ENCODE data around the gene GIGYF2. TPM values are rescaled to one million over a fixed set of nuclear protein-coding genes. Genes with fewer than 3 reads are reported as not detected.
"Not testable (repeated sequence)": the region's sequence is repeated elsewhere in the genome, so short reads cannot be mapped to it uniquely, and the experiment has no call there.

The GIGYF2 gene
- total RNA-seq, 1 experiment from 2014 or later, result 32.9 TPM

GRCh38 chr2:232815569-232815968 lies 118.4 kb downstream of the GIGYF2 start:
- no peak for DNase-seq
- H3K9me3 ChIP-seq, result no peaks in the 10 kb centered on the region
- no peak overlapping the region for H3K4me3 ChIP-seq

DNA sequence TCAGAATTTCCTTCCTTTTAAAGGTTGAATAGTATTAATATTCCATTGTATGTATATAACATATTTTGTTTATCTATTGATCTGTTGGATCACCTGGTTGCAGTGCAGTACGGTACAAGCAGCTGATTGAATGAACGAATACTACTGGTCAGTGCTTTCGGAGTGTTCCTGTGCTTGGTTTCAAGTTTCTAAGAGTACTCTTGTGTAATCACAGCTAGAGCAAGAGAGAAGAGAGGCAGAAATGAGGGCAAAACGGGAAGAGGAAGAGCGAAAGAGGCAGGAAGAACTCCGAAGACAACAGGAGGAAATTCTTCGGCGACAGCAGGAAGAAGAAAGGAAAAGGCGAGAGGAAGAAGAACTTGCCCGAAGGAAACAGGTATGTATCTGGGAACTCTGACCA lies 119.5 kb downstream of the GIGYF2 start:
- H3K36me3 ChIP-seq, result peaks cover 75% of the 10 kb centered on the region

More at GRCh38 chr2:232815569-232815968, 118.4 kb downstream of the GIGYF2 start:
- peaks cover 78% of the 10 kb centered on the region for H3K36me3 ChIP-seq
- H3K27me3 ChIP-seq, result no peaks in the 10 kb centered on the region

DNA sequence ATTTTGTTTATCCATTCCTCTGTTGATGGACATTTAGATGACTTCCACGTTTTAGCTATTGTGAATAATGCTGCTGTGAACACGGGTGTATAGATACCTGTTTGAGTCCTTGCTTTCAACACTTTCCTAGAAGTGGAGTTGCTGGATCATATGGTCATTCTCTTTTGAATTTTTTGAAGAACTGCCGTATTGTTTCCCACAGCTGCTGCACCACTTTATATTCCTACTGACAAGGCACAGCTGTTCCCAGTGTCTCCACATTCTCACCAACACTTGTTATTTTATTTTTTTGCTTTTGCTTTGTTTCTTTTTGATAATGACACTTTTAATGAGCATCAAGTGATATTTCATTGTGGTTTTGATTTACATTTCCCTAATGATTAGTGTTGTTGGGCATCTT lies 120.6 kb downstream of the GIGYF2 start:
- H3K36me3 ChIP-seq, result peaks cover 74% of the 10 kb centered on the region
- DNase-seq, result no peak
- no peaks in the 10 kb centered on the region for H3K27me3 ChIP-seq
- no peaks in the 10 kb centered on the region for H3K9me3 ChIP-seq
- no peak overlapping the region for H3K4me3 ChIP-seq

More for the DNA sequence above, 119.5 kb downstream of the GIGYF2 start:
- no peaks in the 10 kb centered on the region for H3K9me3 ChIP-seq
- H3K27me3 ChIP-seq, result no peaks in the 10 kb centered on the region
- no peak overlapping the region for H3K4me3 ChIP-seq
- DNase-seq, result no peak

GRCh38 chr2:232829988-232830387 lies 132.9 kb downstream of the GIGYF2 start:
- H3K36me3 ChIP-seq, result peaks cover 73% of the 10 kb centered on the region
- no peaks in the 10 kb centered on the region for H3K27me3 ChIP-seq
- DNase-seq, result no peak

GRCh38 chr2:232831496-232831895 lies 134.4 kb downstream of the GIGYF2 start:
- H3K4me3 ChIP-seq, result no peak overlapping the region
- peaks cover 63% of the 10 kb centered on the region for H3K36me3 ChIP-seq
- H3K9me3 ChIP-seq, result no peaks in the 10 kb centered on the region
- no peak for DNase-seq
- no peaks in the 10 kb centered on the region for H3K27me3 ChIP-seq

More at GRCh38 chr2:232829988-232830387, 132.9 kb downstream of the GIGYF2 start:
- H3K4me3 ChIP-seq, result no peak overlapping the region
- H3K9me3 ChIP-seq, result no peaks in the 10 kb centered on the region

GRCh38 chr2:232833830-232834229 lies 136.7 kb downstream of the GIGYF2 start:
- H3K27me3 ChIP-seq, result no peaks in the 10 kb centered on the region

DNA sequence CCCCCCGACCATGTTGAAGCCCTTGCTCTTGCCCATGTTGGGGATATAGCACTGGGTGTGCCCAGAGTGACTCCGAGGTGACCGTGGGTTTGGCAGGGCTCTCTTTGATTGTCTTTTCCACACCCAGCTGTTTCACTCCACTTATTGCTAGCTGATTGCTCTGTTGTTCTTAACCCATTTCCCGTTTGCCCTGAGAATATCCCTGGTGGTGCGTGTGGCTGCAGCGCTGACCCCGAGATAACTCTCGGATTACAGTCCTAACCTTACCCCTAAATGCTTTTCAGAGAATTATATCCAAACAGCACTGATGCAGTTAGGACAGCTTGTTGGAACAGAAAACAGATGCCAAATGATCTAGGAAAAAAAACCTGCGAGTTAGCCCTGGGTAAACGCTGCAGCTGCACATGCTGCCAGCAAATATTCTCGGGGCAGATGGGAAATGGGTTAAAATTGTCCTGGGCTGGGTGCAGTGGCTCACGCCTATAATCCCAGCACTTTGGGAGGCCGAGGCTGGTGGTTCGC lies 138.6 kb downstream of the GIGYF2 start:
- peak; percentile 47 for DNase-seq
- no peaks in the 10 kb centered on the region for H3K9me3 ChIP-seq
- H3K4me3 ChIP-seq, result no peak overlapping the region
- H3K36me3 ChIP-seq, result peaks cover 71% of the 10 kb centered on the region
- no peaks in the 10 kb centered on the region for H3K27me3 ChIP-seq

More at GRCh38 chr2:232833830-232834229, 136.7 kb downstream of the GIGYF2 start:
- no peak overlapping the region for H3K4me3 ChIP-seq
- DNase-seq, result no peak
- no peaks in the 10 kb centered on the region for H3K9me3 ChIP-seq
- H3K36me3 ChIP-seq, result peaks cover 63% of the 10 kb centered on the region

- Histone ChIP-seq H3K9me3 (no peaks in the 10 kb centered on the region), H3K27me3 (no peaks in the 10 kb centered on the region), H3K36me3 (peaks cover 63% of the 10 kb centered on the region), H3K4me3 (no peak overlapping the region)
- DNase-seq, result no peak
Measured at GRCh38 chr2:232836934-232837333, 139.8 kb downstream of the GIGYF2 start.

GRCh38 chr2:232838406-232838874 lies 141.3 kb downstream of the GIGYF2 start:
- no peak overlapping the region for H3K4me3 ChIP-seq
- H3K9me3 ChIP-seq, result no peaks in the 10 kb centered on the region
- H3K36me3 ChIP-seq, result peaks cover 60% of the 10 kb centered on the region
- H3K27me3 ChIP-seq, result no peaks in the 10 kb centered on the region
- DNase-seq, result no peak

DNA sequence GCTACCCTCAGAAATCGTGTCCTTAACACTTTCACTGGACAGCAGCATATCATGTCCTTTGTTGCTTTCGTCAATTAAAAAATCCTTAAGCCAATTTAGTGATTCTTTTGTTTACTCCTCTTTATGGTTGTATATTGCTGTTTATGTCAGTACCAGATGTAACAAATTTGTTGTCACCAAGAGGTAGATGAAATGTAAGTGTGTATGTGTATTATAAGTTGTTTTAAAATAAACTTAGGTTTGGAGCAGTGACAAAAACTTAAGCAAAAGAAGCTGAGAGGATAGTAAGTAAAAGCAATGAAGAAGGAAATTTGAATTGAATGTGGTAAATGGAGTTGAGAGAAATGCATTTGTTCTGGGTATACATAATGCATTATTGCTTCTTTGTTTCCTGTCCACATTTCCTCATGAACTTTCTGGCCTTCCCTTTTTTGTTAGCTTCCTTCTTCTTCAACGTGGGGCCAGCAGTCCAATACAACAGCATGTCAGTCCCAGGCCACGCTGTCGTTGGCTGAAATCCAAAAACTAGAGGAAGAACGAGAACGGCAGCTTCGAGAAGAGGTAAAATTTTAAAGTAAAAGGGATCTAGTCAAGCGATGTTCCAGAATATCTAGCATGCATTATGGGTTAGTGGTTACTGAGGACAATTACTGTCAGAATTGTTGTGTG lies 142.4 kb downstream of the GIGYF2 start:
- Histone ChIP-seq H3K27me3 (no peaks in the 10 kb centered on the region), H3K4me3 (no peak overlapping the region), H3K36me3 (peaks cover 59% of the 10 kb centered on the region), H3K9me3 (no peaks in the 10 kb centered on the region)
- DNase-seq, result no peak

GRCh38 chr2:232842689-232843088 lies 145.6 kb downstream of the GIGYF2 start:
- Histone ChIP-seq H3K27me3 (no peaks in the 10 kb centered on the region), H3K9me3 (no peaks in the 10 kb centered on the region), H3K36me3 (peaks cover 77% of the 10 kb centered on the region), H3K4me3 (no peak overlapping the region)
- no peak for DNase-seq

- H3K27me3 ChIP-seq, result no peaks in the 10 kb centered on the region
- no peak for DNase-seq
- no peaks in the 10 kb centered on the region for H3K9me3 ChIP-seq
- H3K36me3 ChIP-seq, result peaks cover 82% of the 10 kb centered on the region
- H3K4me3 ChIP-seq, result no peak overlapping the region
Measured at GRCh38 chr2:232843834-232844233, 146.7 kb downstream of the GIGYF2 start.

DNA sequence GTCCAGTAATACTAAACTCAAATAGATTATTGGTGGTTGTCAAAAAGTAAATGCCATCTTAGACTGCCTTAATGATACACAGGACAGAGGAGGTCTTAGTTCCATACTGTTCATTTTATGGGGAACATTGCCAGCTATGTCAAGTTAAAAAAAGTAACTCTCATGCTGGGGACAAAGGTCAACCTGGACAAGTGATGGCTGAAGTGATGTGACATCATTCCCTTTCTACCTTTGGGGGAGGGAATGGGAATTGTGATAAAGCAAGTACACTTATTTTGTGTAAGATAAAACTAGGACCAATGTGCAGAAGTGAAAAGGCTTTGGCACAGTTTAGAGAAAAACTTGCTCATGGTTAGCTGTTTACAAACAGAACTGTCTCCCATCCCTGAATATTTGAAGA lies 148.9 kb downstream of the GIGYF2 start:
- no peaks in the 10 kb centered on the region for H3K9me3 ChIP-seq
- no peaks in the 10 kb centered on the region for H3K27me3 ChIP-seq
- H3K36me3 ChIP-seq, result peaks cover 80% of the 10 kb centered on the region
- no peak for DNase-seq
- H3K4me3 ChIP-seq, result no peak overlapping the region

DNA sequence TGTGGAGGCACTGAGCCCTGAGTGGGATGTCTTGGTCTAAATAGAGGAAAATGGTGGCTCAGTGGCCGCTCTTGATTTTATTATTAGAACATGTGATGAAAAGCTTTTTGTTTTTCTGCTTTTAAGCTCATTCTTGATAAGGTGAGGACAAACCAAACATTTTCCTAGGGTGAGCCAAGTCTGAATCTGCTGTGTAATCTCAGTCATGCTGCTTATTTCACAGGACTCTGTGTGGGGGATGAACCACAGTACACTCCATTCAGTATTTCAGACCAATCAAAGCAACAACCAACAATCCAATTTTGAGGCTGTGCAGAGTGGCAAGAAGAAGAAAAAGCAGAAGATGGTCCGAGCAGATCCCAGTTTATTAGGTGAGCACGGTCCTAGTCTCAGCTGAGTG lies 152.9 kb downstream of the GIGYF2 start:
- Histone ChIP-seq H3K27me3 (no peaks in the 10 kb centered on the region), H3K9me3 (no peaks in the 10 kb centered on the region), H3K36me3 (peaks cover 69% of the 10 kb centered on the region), H3K4me3 (no peak overlapping the region)
- no peak for DNase-seq

DNA sequence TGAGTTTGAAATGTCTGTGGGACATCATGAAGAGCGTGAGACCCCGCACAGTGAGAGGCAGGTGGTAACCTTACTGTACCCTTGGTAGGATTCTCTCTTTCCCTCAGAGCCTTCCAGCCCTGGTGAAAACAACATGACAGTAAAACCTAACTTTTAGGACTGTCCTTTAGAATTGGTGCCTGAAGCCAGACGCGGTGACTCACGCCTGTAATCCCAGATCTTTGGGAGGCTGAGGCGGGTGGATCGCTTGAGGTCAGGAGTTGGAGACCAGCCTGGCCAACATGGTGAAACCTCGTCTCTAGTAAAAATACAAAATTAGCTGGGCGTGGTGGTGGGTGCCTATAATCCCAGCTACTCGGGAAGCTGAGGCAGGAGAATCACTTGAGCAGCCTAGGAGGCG lies 154.9 kb downstream of the GIGYF2 start:
- H3K36me3 ChIP-seq, result peaks cover 66% of the 10 kb centered on the region
- not testable (repeated sequence) for H3K4me3 ChIP-seq, H3K27me3 ChIP-seq, H3K9me3 ChIP-seq
- peak; percentile 72 for DNase-seq

DNA sequence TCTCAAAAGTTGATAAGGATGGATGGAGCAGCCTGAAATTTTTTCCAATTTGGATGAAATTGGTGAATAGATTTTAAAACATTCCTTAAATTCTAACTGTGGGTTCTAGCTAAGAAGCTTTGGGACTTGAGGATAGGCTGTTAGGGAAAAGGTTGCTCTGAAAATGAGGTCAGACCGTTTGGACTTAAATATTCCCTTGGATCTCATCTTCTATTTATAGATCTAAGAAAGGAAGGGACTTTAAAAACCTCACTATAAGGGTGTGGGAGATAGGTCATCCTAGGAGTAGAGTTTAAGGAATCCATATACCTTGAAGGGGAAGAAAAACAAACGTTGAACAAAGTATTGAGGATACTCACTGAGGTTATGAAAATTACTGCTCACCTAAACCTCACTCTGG lies 155.5 kb downstream of the GIGYF2 start:
- Histone ChIP-seq H3K9me3 (no peaks in the 10 kb centered on the region), H3K27me3 (no peaks in the 10 kb centered on the region), H3K36me3 (peaks cover 65% of the 10 kb centered on the region), H3K4me3 (no peak overlapping the region)
- DNase-seq, result no peak

GRCh38 chr2:232854082-232854481 lies 157.0 kb downstream of the GIGYF2 start:
- H3K4me3 ChIP-seq, result no peak overlapping the region
- peak; percentile 92 for DNase-seq
- no peaks in the 10 kb centered on the region for H3K27me3 ChIP-seq
- H3K9me3 ChIP-seq, result no peaks in the 10 kb centered on the region
- H3K36me3 ChIP-seq, result peaks cover 65% of the 10 kb centered on the region

- H3K36me3 ChIP-seq, result peaks cover 65% of the 10 kb centered on the region
Measured at GRCh38 chr2:232857158-232857563, 160.0 kb downstream of the GIGYF2 start.

More at GRCh38 chr2:232857158-232857563, 160.0 kb downstream of the GIGYF2 start:
- Histone ChIP-seq H3K27me3 (no peaks in the 10 kb centered on the region), H3K9me3 (no peaks in the 10 kb centered on the region), H3K4me3 (no peak overlapping the region)
- no peak for DNase-seq

Data from MG63 (cell line).